ENCODE results near the gene MBNL1.

MBNL1 gene, protein sequence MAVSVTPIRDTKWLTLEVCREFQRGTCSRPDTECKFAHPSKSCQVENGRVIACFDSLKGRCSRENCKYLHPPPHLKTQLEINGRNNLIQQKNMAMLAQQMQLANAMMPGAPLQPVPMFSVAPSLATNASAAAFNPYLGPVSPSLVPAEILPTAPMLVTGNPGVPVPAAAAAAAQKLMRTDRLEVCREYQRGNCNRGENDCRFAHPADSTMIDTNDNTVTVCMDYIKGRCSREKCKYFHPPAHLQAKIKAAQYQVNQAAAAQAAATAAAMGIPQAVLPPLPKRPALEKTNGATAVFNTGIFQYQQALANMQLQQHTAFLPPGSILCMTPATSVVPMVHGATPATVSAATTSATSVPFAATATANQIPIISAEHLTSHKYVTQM

DNA sequence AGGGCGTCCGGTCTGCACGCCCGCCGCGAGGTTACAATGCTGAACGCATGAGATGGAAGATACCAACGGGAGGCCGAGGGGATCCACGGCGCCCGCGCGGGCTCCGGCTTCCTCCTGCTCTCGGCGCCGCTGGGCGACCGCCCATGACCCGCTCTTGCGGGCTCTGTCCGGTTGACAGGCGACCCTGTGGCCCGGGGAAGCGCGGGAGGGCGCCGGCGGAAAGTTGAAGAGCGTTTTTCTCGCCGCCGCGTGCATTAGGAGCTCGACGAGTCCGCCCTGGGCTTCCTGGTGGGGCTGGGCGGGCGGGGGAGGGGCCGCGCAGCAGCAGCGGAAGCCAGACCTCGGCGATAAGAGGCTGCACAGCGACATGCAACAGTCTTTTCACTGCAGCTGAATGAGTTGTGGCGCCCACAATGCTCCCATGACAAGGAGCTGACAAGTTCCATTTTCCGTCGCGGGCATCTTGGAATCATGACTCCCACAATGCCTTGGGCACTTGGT lies at the start of gene MBNL1:
Gene MBNL1 (plus strand): TSS at position 375 of the 501 bp plus-strand sequence. CDS start 31,265 bp downstream, outside the sequence.
- DNase-seq = peak; percentile 87

DNA sequence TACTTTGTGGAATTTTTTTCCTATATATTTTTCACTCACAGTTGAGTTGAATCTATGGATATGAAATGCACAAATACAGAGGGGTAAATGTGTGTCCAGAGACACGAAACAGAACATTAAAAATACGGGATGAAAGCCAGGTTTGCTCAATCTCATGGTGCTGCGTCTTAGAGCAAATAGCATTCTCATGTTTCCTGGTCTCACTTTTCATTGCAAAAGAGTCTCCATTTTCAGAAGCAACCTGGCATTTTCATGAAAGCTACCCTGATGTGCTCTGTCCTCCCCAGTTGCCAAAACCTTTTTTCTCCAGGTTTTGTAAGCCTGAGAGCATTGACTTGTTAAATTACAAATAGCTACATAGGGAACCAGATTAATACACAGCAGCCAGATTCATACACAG lies 49.5 kb upstream of the MBNL1 start:
- DNase-seq = no peak

DNA sequence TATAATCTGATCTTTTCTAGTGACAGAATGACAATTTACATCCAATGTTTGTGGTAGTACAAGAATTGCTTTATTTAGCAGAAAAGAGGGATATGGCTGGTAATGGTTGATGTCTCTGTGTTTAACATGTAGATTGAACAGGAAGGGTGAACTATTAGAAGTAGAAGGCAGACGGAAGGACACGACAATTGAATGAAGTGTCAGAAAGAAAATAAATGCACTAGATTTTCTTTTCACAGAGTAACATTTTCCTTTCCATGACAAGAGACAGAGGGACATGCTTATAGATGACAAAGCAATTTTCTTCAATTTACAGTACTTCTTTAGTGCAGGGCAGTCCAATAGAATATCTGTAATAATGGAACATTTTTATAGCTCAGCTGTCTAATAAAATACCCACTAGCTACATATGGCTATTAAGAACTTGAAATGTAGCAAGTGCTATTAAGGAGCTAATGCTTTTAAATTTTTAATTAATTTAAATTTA lies 48.9 kb upstream of the MBNL1 start:
- no peak for DNase-seq

DNA sequence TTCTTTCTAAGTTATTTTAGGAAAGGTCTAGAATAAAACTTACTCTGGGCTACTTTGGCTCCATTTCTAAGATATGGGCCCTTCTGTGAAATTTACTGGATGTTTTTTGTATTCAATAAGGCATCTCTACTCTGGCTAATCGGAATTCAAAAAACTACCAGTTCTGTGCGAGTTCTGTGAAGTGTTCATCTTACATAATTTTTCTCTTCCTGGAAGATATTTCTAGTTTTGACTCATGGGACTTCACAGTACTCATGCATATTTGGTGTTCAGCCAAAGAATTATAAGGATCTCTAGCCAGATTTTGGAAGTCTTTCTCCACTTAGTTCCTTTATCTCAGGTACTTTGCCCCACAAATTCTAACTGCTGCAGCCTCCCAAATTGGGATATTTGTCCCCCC lies 46.4 kb upstream of the MBNL1 start:
- peak; percentile 64 for DNase-seq

DNA sequence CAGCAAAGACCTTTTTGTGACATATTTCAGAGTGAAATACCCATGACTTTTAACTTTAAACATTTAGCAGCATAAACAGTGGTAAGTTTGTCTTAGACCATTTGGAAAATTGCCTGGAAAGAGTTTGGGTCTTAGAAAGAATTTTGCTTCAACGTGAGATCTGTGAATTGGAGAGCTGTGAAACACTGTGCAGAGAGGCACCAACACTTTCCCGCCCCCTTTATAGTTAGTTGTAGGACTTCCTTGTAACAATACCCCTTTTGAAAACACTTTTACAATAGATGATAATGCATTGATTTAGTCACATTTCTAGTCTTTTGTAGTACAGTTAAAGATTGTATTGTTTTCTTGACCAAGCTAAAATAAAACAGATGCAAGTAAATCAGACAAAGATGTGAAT lies 43.5 kb upstream of the MBNL1 start:
- no peak for DNase-seq

DNA sequence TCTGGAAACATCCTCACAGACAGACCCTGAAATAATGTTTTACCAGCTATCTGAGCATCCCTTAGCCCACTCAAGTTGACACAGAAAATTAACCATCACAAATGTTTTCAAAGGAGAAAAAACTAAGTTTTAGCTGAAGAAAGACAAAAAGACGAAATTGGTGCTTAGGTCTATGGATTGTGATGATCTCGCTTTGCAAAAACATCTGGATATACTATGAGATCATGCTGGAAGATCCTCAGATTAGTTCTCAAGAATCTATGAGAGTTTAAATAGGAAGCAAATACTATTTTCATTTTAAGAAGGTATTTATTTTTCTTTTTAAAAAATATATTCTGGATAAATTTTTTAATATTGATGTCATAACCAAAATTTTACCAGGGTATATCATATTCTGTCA lies 42.6 kb upstream of the MBNL1 start:
- DNase-seq = no peak

DNA sequence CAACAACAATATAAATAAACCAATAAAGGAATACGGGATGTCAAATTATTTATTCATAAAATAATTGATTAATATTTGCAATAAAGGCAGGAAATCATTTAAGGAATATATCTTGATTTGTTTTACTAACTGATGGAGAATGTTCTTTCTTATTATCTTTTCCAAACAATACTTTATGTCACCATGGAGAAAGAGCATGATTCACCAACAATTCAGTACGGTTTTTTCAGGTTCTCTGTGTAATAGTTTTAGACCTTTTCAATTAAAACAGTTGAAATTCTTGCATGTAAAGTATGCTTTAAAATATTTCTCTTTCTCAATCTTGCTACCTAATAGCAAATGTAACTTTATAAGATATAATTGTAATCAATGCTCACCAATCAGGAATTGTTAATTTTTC lies 41.7 kb upstream of the MBNL1 start:
- no peak for DNase-seq

DNA sequence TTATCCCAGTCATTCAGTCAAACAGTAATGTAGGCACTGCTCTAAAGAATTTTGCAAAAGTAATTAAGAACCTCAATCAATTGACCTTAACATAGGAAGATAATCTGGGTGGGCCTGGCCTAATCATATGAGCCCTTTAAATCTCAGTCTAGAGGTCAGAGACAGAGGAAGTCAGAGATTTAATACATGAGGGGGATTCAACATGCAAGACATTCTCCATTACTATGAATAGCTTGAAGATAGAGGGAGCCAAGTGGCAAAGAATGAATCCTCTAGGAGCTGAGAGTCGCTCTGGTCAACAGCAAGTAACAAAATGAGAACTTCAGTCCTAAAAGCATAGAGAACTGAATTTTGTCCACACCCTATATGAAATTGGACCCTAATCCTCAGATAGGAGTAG lies 39.0 kb upstream of the MBNL1 start:
- DNase-seq = no peak

DNA sequence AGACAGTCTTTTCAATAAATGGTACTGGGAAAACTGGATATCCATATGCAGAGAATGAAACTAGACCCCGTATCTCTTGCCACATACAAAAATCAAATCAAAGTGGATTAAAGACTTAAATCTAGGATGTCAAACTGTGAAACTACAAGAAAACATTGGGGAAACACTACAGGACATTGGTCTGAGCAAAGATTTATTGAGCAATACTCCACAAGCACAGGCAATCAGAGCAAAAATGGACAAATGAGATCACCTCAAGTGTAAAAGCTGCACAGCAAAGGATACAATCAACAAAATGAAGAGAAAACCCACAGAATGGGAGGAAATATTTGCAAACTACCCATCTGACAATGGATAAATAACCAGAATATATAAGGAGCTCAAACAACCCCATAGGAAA lies 38.4 kb upstream of the MBNL1 start:
- DNase-seq = no peak

DNA sequence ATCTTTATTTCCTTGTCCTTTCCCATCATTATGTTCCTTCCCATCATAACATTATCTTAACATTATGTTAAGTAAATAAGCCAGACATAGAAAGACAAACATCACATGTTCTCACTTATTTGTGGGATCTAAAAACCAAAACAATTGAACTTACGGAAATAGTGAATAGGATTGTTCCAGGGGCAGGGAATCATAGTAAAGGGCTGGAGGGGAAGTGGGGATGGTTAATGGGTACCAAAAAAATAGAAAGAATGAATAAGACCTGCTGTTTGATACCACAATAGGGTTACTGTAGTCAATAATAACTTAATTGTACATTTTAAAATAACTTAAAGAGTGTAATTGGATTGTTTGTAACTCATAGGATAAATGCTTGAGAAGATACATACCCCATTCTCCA lies 36.7 kb upstream of the MBNL1 start:
- no peak for DNase-seq

DNA sequence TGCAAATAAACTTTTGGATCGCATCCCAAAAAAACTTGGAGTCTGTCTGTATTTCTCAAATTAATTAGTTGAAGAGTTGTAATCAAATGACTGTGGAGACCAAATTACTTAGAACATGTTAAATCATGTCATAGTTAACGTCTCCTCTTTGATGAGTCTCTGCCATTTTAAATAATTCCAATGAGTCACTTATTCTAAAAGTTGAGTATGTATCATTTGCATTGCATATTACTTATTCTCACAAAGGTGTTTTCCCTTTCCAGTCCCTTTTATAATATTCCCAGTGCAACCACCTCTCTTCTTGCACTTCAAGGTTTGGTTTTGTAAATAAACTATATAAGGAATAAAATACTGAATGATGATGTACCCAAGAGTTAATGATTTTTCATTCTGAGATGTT lies 36.0 kb upstream of the MBNL1 start:
- DNase-seq = no peak

DNA sequence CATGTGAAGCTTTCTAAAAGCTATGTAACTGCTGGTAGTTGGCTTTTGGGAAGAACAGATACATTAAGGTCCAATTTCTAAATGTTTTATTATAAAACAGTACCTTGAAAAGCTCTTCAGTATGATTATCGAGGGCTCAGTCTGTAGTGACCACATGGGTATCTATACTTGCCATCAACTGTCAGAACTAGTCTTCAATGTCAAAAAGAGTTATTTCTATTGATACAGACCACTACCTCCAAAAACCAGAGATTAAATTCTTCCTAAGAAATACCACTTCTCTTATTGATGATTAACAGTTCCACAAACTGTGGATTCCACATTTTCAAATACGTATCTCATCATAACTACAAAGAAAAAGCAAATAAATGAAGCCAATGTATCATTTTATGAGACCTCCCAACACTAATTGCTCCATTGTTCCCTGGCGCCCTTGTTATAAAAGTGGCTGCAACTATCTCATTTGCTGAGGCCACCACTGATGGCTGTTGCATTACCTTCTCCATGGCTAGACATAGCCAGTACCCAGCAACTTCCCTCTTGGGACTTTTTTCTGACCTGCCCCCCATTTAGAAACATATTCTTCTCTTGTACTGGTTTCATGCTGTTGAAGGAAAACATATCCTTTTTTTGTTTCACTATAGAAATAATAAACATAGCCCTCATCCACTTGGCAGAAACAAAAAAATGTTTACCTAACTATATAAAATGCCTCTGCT lies 33.9 kb upstream of the MBNL1 start:
- no peak for DNase-seq

DNA sequence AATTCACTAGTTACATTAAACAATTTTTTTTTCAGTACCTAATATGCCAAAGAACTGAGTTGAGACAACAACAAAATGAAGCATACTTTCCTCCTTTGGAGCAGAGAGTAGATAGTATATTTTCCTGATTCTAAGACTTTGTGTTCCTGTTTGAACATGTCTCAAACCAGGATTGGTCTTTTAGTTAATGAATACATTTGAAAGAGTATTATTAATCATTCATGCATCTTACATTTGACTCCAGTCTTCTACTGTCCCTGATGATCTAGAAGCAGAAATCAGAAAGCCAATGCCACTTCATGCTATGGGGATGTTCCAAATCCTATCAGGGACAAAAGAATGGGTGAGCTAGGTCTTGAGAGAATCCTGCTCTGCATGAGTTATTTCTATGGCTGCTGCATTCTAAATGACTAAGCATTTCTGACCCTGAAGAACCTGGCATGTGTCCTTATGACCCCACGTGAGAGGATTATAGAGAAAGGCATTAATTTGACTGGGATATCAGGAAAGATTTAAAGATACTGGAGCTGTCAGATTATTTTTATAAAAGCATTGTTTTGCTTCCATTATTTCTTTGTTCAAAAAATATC lies 32.9 kb upstream of the MBNL1 start:
- peak; percentile 61 for DNase-seq

DNA sequence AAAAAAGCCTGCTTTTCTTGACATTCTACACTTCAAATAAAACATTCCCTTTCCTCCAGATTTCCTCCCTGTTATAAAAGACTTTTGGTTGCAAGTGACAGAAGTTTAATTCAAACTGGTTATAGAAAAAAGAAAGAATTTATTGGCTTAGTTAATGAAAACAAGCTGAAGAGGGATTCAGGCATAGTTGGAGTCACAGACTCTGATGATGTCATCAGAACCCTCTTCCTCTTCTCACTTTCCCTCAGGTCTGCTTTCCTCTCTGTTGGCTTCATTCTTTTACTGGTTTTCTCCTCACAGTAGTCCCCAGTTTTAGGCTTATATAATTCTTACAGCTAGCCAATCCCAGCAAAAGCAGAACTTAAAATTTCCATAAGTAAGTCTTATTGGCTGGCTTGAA lies 32.0 kb upstream of the MBNL1 start:
- peak; percentile 53 for DNase-seq

DNA sequence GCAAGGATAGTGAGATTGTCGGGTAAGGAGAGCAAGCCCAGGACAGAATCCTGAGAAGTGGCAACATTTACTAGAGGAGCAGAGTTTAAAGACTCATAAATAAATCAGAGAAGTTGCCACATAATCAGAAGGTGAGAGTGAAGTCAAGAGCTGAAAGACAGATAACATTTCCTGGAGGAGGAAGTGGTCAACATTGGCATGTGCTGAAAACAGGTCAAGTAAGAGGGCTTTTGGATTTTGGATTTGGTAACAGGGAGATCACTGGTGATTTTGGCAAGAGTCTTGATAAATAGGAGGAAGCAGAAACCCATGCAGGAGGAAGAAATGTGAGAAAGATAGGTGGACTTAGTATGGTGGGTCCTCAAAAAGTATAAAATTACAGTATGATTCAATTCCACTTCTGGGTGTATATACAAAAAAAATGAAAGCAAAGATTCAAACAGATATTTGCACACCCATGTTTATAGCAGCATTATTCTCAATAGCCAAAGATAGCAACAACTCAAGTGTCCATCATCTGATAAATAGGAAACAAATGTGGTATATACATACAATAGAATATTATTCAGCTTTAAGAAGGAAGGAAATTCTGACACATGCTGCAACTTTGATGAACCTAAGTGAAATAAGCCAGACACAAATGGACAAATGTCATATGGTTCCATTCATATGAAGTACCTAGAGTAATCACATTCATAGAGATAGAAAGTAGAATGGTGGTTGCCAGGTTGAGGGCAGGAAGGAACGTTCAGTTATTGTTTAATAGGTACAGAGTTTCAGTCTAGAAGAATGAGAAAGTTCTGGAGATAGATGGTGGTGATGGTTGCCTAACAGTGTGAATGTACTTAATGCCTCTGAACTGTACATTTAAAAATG lies 27.3 kb upstream of the MBNL1 start:
- DNase-seq = peak; percentile 18

DNA sequence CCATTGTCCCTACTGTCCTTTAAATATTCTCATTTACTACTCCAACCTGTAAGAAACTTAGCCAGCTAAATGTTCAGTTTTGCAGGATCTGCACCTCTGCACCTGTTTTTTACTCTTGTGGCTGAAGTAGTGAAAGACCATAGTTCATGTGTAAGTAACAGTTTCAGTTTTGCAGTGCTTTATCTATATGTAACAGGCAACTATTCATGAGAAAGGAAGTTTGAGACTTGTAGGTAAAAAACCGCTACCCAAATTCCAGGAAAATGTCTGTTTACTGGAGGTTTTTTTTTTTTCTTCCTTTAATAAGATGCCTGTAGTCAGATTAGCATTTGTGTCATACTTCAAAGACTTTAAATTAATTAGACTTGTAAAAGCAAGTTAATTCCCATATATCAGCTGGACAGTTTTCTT lies 25.4 kb upstream of the MBNL1 start:
- DNase-seq = no peak

DNA sequence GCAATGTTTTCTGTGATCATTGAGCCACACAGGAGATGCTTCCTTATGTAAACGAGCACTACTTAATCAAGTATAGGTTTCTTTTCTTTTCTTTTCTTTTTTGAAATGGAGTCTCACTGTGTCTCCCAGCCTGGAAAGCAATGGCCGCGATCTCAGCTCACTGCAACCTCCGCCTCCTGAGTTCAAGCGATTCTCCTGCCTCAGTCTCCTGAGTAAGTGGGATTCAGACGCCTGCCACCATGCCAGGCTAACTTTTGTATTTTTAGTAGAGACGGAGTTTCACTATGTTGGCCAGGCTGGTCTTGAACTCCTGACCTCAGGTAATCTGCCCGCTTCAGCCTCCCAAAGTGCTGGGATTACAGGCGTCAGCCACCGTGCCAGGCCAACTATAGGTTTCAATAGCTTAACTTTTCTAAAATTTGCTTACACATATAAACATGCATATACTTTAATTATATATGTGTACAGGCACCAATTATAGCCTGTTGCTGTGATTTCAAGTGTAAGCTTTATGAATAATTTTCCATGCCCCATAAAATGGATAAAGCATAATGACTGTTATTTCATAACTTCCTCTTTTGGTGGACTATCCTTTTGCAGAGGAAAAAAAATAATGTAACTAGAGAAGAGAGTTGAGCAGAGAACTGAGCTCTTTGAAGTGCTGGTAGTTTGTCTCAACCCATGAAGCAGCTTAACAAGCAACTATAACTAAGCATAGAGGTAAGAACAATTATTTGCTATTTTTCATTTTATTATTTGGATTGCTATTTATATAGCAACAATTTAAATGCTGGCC lies 24.8 kb upstream of the MBNL1 start:
- DNase-seq = no peak

DNA sequence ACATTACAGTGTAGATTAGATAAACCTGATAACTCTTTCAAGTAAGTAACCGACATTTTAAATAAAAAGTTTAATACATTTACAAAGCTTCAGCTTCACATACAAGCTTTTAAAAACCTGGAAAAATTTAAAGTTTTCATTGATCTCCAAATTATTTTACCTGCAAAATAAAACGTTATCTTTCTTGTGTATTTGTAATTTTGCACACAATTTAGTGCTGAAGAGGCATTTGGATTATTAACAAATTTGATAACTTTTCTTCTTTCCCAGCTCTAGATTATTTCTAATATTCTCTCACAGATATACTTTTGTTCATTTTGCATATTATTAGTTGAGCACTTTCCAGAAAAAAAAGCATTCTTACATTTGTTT lies 24.2 kb upstream of the MBNL1 start:
- no peak for DNase-seq

DNA sequence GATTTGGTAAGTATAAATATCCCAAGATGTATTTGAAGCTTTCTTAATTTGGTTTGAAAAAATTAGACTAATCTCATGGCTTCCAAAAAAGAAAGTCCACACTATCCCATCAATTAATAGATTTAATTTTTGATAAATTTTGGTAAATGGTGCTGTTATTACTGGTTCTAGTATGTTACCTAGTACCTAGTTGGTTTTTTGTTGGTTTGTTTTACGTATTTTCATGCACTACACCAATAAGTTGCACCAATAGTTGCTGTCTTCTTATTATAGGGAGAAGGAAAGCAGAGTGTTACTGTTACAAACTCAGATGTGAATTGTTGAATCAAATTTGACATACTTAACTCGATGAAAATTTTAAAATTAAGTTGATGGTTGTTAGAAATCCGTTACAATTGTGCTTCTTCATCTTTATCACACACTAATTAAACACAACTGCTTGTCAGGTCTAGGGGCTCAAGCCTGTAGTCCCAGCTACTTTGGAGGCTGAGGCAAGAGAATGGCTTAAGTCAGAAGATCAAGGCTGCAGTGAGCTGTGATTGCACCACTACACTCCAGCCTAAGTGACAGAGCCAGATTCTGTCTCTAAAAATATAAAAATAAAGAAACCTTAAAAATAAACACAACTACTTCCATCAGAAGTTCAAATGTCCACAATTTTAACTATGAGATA lies 23.1 kb upstream of the MBNL1 start:
- DNase-seq = no peak

DNA sequence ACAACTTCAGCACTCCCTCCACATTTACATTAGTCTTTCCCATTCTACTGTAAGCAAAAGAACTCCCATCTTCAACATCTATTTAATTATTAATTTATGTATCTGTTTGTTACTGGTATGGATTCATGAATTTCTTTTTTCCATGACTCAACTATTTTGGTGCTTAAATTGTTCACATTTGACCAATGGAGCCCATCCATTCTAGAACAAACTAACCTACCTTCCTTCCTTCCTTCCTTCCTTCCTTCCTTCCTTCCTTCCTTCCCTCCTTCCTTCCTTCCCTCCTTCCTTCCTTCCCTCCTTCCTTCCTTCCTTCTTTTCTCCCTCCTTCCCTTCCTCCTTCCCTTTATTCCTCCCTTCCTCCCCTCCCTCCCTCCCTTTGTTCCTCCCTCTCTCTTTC lies 16.8 kb upstream of the MBNL1 start:
- DNase-seq = no peak

DNA sequence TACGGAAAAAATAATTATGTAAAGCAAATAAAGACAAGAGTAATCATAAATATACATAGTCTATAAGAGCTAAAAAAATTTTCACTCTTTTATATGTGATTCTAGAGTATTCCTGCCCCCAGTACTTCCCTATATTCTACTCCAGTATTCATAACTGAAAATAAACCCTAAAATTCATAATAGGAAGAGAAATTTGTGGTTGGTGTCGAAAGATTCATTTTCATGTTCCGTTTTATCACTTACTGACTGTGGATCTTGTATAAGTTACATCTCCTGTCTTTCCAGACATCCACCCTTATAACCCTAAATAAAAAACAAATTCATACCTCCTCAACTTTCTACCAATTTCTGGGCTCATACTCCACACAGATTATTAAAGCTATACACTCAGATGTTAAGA lies 16.0 kb upstream of the MBNL1 start:
- DNase-seq = no peak

All from EL (cell line).